GM21529 (cell line): ENCODE results near the gene AGAP1.

Experiments used
- ATAC-seq: cut with Tn5 transposase; IDR thresholded peaks from one replicate; pipeline ENCODE4 v1.9.1; 2021; ENCODE audit not compliant: unreplicated experiment

Gene AGAP1

DNA sequence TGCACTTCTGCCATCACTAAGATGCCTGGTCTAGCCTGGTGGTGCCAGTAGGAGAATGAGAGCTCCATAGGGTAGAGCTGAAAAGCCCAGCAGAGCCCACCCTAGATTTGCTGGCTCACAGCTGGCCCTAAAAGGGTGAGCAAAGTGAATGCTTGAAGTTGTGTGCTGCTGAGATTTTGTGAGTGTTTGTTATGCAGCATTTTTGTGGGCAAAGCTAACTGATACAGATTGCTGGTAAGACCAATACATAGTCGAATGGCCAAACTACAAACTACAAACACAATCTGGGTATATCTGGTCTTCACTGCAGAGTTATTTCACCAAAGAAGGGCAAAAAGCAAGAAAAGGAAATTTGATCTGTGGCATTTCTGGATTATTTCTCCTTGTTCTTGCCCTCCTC is 7.1 kb upstream of the AGAP1 start:
- ATAC-seq: no peak

DNA sequence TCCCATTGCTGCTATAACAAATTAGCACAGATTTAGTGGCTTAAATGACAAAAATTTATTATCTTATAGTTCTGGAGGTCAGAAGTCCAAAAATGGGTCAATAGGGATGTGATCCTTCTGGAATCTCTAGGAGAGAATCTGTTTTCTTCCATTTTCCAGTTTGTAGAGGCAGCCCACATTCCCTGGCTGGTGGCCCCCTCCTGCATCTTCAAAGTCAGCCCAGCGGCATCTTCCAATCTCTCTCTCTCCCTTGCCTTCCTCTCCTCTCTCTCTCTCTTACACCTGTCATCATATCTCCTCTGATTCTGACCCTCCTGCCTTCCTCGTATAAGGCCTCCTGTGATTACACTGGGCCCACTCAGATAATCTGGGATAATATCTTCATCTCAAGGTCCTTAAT is 3.9 kb upstream of the AGAP1 start:
- no peak for ATAC-seq

DNA sequence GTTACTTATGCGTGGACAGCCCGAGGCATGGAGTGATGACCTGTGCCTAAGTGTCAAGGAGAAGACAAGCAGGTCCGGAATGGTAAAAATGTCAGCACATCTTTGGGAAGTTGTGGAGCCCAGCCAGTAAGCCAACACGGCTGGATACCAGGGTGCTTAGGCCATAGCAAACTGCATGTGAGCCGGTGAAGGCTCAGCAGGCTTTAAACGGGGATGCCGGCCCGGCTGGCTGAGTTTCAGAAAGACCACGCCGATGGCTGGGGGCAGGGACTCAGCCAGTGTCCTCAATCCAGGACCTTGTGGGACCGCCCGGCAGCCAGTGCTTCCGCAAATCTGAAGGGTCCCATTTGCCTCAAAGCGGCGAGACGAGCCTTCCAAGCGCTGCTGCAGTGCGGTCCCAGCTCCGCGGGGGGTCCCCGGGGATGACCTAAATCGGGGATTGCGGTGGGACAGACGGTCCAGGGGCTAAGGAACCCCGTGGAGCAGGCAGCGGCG is 946 bp upstream of the AGAP1 start:
- ATAC-seq: no peak

DNA sequence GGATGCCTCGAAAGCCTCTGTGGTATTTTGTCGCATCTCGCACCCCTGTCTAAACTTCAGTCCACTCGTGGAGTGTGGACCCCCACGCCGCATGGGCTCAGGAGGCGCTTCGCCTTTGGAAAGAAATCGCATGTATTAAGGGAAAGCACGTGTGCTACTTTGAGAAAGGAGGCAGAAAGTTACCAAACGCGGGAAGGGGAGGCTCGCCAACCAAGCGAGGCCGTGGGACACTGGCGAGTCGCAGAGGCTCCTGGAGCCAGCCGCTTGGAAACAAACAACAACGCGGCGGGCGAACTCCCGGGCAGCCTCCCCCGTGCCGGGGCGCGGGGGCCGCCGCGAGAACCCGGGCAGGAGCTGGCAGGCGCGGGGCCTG is 455 bp upstream of the AGAP1 start:
- no peak for ATAC-seq

DNA sequence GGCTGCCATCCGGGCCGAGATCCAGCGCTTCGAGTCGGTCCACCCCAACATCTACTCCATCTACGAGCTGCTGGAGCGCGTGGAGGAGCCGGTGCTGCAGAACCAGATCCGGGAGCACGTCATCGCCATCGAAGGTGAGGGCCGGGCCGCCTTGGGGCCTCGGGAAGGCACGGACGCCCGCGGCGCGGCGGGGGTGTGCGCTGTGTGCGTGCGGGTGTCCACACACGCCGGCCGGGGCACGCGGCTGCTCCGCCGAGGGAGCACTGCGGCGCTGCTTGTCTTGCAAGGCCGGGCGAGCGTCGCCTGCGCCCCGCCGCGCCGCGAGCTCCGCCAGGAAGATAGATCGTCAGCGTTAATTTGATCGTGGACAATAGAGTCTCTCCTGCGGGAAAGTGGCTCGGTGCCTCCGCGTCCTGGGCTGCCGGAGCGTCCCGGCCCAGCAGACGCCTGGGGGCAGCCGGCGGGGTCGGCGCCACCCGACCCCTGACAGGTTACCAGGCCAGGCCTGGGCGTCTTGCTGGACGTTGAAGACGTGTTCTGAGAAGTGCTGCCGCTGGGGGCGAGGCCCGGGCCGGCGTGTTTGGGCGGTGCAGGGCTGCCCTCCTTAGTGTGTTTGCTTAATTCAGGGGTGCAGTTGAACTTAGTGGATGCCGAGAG is 1.0 kb downstream of the AGAP1 start:
- no peak for ATAC-seq

DNA sequence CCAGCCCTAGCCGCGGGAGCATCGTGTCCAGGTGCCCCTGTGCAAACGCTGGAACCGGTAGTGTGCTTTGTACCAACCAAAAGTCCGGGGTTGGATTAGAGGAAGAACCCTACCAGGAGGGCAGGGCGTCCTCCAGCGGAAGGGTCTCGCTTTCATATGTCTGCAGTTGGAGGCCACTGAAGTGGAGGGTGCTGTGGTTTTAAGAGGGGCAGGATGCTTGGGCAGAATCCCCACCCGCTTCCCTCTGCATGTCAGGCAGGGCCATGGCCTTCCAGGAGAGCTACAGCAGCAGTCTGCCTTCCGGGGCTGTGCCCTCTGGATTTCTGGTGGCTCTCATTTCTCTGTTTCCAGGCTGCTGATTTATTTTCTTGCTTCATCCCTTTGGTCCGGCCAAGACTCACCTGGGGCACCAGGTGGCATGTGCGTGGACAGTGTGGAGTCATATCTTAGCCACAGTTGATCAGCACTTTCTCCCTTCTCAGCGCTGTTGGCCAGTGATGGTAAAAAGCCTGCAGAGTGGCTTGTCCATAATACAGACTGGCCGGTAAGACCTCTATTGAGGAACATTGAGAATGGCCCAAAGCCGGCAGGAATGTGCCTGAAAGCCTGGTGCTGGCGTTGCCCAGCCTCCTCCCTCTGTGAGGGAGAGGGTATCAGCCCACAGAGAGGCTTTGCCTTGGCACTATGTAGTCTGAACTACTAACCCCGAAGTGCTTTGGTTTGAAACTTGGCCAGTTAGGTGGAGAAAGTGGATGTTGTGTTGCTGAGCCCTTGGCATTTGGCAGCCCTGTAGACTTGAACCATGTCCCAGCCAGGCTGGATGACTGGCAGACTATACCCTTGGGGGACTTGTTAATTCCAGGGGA is 1.8 kb downstream of the AGAP1 start:
- ATAC-seq: no peak

DNA sequence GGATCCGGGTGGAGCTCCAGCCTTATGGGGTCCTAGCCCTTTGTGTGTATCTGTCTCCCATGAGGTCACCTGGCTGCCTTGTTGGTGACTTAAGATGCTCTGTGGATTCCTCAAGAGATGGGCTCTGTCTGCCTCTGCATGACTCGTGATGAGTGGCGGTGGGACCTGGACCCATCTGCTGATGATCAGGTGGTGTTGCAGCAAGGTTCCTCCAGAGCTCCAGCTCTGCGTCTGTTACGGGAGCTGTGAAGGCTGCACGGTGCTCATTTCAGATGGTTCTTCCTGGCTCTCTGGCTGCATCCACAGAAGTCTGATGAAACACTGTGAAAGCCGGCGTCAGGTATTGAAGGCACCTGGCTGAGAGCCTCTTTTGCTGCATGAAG is 2.4 kb downstream of the AGAP1 start:
- ATAC-seq: no peak

DNA sequence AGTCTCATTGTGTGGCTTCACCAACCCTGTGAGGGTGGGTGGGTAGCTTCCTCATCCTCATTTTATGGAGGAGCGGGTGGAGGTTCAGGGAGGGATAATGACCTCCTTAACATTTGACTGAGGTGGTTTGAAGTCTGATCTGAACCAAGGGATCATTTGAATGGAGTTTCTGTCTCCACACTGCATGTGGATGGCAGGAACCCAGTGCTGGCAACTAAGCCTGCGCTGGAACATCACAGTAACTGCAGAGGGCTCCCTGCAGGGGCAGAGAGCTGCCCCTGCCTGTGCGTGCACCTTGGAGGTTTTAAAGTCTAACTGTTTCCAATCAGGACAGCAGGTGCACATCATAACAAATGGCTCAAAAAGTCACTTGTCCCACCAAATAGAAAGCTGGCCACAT is 3.3 kb downstream of the AGAP1 start:
- no peak for ATAC-seq

DNA sequence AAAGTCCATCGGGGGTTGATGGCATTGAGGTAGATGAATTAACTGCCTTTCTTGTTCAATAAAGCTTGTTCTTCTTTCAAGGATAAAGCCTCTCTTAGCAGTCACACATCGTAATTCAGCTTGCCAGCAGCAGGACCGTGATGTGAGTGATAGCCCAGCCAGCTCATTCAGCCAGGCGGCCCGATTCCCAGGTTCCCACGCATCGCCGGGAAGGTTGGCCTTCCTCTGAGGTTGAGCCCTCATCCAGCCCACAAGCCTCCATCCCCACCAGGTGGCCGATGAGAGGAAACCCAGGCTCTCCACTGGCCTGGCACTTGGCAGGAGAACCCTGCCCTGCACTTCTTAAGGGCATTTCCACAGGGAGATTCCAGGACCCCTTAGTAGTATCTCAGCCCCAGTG is 4.7 kb downstream of the AGAP1 start:
- ATAC-seq: no peak

DNA sequence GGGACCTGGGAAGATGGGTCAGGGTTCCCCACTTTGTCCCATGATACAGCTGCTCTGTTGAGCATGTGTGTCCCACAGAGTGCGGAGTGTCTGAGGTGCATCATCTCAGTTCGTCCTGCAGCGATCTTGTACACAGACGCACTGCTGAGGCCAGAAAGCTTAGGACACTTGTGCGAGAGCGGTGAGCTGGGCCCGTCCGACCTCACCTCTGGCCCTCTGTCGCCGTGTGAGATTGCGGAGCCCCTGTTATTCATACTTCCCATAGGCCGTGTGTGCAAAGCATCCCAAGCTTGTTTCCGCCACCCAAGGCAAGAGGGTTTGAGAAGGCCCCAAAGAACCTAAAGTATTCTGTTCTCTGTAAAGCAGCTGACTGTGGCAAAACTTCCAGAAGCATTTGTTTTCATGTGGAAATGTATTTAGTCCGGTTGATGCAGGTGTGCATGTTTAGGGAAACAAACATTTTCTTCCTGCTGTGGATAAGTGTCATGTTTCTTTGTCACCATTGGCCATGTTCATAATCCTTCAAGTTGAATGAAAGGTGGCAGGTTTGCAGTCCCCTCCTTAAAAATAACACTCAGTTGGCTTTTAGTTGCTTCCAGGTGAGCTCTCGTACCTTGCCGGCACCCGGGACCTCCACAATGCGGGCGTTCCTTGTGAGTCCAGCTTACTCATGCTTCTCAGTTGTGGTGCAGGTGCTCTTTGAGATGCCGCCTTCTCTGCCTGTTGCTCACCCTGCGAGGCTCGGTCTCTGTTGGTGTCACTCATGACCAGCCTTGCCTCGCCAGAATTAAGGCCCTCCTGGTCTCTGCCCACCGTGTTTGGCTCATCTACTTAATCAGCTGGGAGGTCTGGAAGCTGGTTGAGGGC is 5.3 kb downstream of the AGAP1 start:
- no peak for ATAC-seq

DNA sequence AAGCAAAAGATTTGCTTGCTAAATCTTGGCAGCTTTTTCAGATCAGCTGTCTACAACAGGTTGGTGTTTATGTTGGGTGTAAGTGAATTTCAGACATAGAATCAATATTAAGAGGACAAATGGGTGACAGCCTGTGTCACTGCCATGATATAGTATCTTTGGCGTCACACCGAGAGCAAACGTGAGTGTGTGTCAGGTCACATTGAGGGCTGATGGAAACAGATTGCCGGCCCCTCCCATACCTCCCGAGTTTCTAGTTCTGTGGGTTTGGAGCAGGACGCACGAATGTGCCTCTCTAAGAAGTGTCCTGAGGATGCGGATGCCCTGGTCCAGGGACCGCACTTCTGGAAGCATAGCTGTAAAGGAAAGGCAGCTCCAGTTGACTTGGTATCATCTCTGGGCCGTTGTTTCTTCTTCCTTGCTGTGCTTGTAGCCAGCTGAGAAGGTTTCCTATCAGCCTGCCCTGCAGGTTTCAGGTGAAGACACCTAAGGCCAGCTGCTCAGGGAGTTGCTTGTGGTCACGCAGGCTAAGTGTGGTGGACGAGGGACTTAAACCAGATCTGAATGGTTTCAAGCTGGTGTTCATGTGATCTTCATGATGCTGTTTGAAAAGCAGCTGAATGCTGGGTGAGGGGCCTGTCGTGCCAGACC is 6.4 kb downstream of the AGAP1 start:
- ATAC-seq: no peak

DNA sequence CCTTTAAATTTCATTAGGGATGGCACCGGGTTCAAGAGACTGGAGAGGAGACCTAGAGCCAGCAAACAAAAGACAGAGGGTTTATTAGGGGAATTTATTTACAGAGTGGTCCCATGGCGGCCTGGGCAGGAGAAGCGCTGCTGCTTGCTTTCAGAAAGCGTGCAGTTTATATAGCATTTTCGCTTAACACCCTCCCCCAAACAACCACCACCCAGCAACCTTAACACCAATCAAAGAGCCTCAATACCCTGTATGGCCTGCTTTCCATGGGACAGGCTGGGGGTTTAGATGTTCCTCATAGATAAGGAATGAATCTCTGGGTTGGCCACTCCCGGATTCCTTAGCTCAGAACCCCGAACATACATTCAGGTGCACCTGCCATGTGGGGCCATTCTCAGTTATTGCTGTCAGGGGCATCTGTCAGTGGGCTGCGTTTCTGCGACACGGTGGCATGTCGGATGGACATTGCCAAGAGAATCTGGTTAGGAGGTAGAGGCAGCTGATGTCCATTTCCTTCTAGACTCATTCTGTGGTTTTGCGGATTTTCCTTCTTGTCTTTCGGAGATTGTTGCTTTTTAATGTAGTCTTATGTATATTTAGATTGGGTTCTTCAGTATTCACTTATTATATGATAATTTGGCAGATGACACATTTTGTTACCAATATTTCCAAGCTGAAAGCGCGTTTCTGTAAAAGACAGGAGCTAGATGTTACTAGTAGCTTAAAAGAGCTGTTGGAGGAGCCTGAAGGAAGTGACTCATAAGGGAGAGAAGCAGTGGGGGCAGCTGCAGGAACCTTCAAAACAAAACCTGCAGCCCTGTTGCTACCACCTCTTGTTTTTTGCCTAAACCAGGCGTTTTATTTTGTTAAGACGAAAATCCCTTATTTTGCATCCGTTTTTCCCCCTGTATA is 7.2 kb downstream of the AGAP1 start:
- no peak for ATAC-seq

DNA sequence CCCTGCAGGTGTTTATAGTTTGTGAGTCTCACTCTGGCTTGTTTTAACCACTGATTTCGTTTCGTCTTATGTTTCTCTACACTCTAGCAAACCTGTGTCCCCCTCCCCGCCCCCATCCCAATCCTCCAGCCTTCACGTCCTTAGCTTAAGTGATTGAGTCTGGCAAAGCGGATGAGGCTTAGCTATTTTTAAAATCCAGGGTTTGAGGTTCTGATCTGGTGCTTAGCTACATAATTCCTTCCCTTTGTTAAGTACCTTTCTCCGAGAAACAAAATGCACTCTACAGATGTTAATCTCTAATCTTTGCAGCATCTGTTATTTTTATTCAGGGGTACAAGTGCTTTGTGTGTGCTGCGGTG is 7.8 kb downstream of the AGAP1 start:
- no peak for ATAC-seq

DNA sequence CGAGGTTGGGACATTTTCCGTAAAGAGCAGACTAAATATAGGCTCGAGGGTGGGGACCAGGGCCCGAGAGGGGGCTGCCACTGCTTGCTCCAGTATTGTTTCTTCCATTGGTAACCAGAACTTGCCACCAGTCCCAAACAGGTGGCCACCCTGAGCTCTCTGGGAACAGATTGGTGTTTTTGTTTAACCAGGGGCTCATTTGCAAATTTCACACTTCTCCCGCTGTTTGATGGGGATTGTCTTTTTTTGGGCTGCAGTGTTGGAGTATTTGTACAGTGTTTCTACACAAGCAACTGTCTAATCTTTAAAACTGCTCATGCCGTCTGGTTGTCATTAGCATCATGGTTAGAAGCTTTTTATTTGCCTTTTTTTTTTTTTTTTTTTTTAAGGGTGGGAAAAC is 8.5 kb downstream of the AGAP1 start:
- no peak for ATAC-seq

DNA sequence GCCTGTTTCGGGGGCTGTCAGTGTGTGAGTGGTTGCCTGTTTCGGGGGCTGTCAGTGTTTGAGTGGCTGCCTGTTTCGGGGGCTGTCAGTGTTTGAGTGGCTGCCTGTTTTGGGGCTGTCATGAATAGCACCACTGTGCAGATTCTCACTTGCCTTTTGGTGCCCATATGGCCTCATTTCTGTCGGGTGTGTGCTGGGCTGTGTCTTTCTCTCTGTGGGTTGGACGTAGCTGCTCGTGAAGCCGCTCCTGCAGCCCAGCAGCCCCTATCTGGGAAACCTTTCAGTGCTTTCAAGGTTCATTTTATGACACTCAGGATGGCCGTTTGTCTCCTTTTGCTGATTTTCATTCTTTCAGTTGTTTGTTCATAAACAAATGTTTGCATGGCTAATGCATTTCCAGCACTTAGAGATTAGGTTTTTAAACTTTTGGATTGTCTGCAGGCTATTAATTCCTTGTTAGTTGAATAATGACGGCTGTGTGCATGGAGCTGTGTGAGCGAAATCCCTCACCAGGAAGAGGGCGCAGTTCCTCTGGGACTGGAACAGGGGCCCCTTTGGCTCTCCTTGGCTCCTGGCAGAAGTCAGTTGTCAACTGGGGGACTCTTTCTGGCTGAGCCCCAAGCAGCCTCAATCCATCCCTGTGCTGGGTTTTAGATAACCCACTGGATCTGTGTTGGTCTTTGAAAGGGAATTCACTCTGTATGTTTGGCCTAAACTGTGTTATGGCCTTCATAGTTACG is 10.8 kb downstream of the AGAP1 start:
- no peak for ATAC-seq

DNA sequence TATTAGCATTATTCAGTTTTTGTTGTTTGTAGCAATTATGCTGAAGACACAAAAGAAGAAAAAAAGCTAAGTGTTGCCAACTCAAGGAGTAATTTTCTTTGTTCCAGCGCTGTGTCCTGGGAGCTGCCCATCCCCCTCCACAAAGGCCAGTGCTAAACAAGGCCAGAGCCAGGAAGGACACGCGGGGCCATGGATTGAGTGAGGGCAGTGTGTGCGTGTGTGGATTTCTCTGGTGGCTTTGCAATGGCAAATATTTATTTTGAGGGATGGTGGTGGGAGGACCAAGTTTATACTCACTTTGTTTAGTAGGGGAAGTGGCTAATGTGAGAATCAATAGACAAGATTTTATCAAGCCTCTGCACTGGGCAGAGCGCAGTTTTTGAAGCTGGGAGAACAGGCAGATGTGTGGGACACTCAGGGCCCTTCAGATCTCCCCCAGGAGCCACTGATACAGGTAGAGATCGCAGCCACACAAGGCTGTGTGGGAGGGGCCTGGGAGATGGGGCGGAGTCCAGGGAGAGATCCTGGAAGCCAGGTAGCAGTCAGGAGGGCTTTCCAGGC is 11.4 kb downstream of the AGAP1 start:
- no peak for ATAC-seq

DNA sequence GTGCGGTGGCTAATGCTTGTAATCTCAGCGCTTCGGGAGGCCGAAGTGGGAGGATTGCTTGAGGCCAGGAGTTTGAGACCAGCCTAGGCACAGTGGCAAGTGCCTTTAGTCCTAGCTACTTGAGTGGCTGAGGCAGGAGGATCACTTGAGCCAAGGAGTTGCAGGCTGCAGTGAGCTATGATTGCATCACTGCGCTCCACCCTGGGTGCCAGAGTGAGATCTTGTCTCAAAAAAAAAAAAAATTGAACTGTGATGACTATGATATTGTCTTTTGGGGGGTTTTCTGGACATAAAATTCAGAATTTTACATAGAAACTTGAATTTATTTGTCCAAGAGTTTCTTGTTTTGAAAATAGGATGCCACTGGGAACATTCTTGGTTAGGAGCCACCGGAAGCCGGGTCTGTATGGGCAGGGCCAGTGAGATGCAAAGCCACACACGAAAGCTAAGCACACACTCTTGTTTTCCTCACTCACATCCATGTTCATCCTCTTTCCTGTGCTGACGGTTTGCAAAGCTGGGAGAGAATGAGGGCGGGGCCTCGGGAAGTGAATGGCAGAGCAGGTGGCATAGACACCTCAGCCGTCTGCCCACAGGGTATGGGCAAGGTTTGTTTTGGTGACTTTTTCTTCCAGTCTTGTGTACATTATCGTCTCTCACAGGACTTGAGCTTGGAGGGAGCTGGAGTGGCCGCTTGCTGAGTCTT is 12.6 kb downstream of the AGAP1 start:
- no peak for ATAC-seq

DNA sequence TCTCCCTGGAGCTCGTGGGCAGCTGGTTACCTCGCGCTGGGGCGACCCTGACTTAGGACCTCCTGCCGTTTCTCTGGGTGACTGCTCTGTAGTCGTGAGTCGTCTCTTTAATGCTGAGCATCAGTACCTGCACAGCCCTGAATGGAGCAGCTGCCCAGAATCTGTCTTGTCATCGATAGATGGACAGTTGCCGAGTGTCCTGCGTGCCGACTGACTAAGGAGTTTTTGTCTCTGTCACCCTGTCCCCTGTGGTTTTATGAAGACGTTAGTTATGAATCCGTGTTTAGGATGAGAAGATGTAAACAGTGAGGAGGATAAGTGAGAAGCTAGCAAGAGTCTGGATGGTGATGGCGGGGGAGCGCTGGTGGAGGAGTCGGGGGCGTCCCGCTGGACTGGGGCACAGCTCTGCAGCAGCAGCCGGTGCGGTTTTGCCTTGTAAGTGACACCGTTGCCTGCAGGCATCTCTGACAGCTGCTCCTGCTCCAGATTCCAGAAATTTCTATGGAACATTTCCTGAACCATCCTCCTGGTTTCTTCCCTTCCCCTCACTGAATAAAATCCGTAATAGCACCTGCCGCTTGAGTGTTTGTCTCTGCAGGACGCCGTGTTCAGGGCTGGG is 13.3 kb downstream of the AGAP1 start:
- ATAC-seq: no peak
